Anterior cingulate cortex (tissue), 58 donors: ENCODE data around the gene ATRX.
A peak's percentile ranks its signal among the peaks of the same experiment; 100 is the strongest.
"Not testable (repeated sequence)": the region's sequence is repeated elsewhere in the genome, so short reads cannot be mapped to it uniquely, and the experiment has no call there.

Experiments used
- DNase-seq, 58 donors: peaks; one replicate each; lab custom pipeline; 2025; lab: John Stamatoyannopoulos, UW

ATRX gene

DNA sequence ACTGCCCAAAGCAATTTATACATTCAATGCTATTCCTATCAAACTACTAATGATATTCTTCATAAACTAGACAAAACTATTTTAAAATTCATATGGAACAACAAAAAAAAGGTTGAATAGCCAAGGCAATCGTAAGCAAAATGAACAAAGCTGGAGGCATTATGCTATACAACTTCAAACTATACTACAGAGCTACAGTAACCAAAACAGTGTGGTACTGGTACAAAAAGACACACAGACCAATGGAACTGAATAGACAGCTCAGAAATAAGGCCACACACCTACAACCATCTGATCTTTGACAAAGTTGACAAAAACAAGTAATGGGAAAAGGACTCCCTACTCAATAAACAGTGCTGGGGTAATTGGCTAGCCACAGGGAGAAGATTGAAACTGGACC lies 271.8 kb downstream of the ATRX start:
- no peak for DNase-seq

DNA sequence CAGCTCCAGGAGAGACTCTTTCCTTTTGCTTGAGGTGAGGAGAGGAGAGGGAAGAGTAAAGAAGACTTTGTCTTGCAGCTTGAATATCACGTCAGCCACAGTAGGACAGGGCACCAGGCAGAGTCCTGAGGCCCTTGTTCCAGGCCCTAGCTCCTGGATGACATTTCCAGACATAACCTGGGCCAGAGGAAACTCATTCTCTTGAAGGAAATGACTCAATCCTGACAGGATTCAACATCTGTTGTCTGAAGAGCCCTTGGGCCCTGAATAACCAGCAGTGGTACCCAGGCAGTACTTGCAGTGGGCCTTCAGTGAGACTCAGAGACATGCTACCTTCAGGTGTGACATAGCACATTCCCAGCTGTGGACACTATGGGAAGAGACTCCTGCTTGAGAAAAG lies 276.0 kb downstream of the ATRX start:
- DNase-seq = no peak

DNA sequence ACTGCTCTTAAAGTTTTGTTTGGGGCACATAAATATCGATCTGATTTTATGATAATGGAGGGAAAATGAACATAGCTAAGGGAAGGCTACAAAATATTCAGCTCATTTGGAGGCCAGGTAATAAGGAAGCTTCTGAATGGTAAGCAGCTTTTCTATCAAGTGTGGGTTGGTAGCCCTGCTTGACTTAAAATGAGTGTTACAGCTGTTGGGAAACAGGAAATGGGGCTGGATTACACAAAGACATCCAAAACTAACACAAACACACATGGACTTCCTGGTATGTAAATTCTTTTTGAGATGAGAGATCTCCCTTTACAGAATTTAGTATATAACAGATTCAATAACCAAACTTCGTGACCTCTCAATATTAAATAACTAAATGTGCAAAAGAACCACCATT lies 280.8 kb downstream of the ATRX start:
- no peak for DNase-seq

DNA sequence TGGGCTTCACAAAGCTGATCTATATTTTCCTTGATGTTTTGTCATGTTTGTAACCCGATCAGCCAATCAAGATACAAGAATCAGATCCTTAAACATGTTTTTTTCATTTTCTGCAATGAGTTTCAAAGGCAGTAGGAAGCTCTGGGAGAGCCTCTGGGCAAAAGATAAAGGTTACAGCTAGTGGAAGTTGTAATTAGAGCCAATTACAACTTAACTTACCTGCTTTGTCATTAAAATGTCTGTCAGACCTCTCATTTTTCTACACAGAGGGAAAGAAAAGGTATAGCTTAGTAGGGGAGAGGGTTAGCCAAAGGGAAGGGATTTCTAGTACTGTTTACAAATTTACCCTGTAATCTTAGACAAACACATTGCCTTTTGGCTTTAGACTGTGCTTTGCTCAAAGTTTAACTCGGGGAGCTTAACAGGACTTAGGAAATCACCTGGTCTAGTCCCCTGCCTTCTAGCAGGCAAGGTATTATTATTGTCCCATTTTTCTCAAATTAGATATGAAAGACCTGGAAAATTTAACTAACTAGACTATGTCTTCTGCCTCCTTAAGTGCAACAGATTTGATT lies 283.0 kb downstream of the ATRX start:
- no peak for DNase-seq

DNA sequence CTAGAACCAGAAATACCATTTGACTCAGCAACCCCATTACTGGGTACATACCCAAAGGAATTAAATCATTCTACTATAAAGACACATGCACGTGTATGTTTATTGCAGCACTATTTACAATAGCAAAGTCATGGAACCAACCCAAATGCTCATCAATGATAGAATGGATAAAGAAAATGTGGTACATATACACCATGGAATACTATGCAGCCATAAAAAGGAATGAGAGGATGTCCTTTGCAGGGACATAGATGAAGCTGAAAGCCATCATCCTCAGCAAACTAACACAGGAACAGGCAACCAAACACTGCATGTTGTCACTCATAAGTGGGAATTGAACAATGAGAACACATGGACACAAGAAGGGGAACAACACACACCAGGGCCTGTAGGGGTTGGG lies 285.9 kb downstream of the ATRX start:
- not testable (repeated sequence) for DNase-seq

DNA sequence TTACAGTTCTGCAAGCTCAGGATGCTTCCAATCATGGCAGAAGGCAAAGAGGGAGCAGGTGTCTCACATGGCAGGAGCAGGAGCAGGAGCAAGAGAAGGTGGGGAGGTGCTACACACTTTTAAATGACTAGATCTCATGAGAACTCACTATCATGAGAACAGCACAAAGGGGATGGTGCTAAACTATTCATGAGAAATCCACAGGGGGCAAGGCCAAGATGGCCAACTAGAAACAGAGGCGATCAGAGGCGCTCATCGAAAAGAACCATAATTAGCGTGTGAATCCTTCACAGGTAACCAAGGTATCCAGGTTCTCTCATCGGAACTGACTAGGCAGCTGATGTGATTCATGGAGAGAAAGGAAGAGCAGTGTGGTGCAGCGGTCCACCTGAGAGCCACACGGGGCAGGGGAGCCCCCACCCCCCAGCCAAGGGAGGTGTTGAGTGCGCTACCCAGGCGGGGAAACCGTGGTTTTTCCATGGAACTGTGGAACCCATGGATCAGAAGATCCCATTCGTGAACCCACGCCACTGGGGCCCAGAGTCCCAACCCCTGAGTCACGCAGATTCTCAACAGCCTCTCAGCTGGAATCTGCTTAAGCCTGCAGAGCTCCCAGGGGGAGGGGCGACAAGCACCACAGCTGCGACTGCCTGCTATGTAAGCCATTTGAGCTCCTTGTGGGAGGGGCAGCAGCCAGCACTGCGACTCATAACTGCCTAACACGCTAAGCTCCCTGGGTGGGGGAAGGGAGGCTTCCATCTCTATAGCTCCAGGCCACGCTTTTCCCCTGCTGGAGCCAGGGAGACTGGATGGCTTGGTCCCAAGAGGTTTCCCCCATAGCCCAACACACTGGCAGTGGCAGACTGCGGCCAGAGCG lies 292.1 kb downstream of the ATRX start:
- peak in 1 of 58 donors; percentile 1 for DNase-seq

DNA sequence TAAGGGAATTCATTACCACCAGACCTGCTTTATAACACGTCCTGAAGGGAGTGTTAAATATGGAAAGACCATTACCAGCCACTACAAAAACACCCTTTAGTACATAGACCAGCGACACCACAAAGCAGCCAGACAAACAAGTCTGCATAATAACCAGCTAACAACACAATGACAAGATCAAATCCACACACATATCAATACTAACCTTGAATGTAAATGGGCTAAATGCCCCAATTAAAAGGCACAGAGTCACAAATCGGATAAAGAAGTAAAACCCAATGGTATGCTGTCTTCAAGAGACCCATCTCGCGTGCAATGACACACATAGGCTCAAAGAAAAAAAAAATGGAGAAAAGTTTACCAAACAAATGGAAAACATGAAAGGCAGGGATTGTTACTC lies 302.0 kb downstream of the ATRX start:
- DNase-seq = no peak

DNA sequence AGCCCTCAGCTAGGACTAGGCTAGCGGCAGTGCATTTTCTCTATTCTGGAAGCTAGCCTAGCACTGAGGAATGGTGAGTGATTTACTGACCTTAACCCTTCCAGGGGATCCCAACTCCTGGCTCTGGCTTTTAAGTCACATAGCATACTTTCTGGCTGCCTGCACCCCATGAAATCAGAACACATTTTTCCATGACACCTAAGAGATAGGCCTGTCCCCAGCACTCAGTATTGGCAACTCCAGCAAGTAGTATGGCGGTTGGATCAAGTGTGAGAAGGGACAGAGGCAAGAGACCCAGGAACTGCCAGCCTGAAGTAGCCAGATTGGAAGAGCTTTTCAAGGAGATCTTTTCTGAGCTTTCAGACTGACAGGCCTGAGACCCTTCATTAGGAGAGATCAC lies 330.6 kb downstream of the ATRX start:
- DNase-seq = no peak
